HG02588 (cell line): ENCODE results near the gene USP44.
"Not testable (repeated sequence)": the region's sequence is repeated elsewhere in the genome, so short reads cannot be mapped to it uniquely, and the experiment has no call there.

Source experiments
- ATAC-seq: cut with Tn5 transposase; IDR thresholded peaks from one replicate; pipeline ENCODE4 v1.9.1; 2021; ENCODE audit warnings: mild to moderate bottlenecking, moderate library complexity; ENCODE audit not compliant: unreplicated experiment

USP44 gene

DNA sequence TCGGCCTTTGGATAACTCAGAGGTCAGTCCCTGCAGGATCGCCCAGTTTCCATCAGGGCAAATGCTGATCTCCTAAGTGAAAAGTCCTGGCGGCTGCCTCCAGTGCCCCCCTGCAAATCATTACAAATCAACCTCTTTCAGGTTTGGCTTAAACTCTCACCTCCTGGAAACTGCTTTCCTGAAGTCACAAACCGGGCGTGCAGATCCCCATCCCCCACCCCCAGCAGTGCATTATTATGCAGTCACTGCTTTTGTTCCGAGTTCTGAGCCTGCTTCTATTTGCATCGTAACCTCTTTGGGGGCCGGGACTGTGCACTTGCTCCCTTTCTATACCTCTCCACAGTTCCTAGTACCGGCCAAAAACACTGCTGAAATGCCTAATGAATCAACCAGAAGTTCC, at the start of gene USP44:
Gene USP44 (minus strand): TSS at position 172 of the 400 bp plus-strand sequence. CDS start 17,220 bp downstream, outside the sequence.
- no peak for ATAC-seq

GRCh38 chr12:95600567-95600966, 49.3 kb upstream of the USP44 start:
- ATAC-seq: no peak

GRCh38 chr12:95599880-95600279, 48.6 kb upstream of the USP44 start:
- ATAC-seq: no peak

DNA sequence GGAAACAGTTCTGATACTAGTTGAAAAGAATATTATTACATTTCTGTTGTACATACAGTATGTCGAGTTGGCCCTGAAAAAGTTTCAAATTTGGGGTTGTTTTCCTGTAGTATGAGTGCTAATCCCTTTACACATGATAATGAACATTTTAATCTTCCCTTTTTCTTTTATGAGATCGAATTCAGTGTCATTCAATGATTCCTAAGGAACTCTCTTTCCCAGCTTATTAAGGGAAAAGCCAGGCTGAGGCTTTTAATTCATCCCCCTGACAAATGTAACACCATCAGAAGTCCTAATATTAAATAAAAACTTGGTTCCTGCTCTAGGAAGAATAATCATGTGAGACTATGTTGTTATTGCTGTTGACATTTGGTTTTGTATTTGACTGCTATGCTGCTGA, 42.9 kb upstream of the USP44 start:
- ATAC-seq: no peak

DNA sequence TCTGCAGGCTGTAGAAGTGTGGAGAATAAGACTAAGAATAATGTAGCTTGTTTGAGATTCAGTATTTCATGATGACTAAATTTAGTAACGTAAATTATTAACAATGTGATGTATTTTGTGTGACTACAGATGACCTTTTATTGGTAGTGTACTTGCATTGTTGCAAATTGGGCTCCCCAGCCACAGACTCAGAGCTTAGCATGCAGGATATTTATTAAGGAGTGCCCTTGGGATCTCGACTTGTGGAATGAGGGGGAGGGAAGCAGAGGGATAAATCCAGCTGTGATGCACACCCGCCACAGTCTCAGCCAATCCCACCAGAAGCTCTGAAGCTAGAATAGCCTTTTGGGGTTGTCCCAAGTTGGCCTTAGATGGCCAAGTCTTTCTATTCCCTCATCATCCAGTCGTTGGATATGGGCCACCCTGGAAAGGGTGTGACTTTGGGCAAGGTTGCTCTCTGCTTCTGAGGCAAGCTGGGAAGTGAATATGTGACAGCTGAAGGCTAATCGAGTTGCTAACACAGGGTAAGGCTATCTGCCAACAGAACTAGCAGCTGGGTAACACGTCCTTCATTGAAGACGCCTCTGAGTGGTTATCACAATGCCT, 42.1 kb upstream of the USP44 start:
- no peak for ATAC-seq

- ATAC-seq: no peak
Observed at GRCh38 chr12:95591731-95592130, 40.5 kb upstream of the USP44 start.

DNA sequence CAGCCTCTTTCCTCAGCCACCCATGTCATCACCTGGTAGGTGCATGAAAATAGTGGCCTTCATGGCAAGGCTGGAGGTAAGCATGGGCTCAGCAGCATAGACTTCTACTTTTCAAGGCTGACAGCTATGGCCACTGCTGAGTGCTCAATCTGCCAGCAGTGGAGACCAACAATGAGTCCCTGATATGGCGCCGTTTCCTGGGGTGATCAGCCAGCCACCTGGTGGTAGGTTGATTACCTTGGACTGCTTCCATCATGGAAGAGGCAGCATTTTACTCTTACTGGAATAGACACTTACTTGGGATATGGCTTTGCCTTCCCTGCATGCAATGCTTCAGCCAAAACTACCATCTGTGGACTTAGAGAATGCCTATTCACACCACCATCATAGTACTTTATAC, 39.5 kb upstream of the USP44 start:
- no peak for ATAC-seq

GRCh38 chr12:95583933-95584332, 32.7 kb upstream of the USP44 start:
- ATAC-seq: no peak

DNA sequence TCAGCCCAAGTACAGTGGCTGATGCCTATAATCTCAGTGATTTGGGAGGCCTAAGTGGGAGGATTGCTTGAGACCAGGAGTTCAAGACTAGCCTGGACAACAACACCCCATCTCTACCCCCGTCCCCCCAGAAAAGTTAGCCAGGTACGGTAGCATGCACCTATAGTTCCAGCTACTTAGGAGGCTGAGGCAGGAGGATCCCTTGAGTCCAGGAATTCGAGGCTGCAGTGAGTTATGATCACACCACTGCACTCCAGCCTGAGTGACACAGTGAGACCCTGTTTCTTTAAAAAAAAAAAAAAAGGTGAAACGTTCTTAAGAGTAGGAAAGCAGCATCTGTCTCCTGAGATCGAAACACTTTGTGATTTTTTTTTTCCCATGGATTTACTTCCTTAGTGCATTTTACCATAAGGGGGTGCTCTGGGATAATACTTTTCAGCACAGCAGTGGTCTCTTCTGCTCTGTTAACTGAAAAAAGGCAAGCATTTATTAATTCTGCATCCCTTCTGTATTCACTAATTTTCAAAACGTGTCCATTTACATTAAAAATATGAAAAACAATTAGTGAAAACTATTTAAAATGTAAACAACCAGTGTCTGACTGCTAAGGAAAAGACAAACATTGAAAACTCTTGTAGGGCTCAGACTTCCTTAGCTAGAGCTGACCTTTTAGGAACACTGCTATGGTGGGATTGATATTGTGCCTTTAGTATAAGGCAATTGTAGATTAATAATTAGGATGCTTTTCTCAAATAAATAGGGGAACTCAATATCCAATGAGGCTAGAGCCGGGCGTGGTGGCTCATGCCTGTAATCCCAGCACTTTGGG, 31.2 kb upstream of the USP44 start:
- ATAC-seq: no peak

GRCh38 chr12:95577820-95578219, 26.5 kb upstream of the USP44 start:
- ATAC-seq: no peak

DNA sequence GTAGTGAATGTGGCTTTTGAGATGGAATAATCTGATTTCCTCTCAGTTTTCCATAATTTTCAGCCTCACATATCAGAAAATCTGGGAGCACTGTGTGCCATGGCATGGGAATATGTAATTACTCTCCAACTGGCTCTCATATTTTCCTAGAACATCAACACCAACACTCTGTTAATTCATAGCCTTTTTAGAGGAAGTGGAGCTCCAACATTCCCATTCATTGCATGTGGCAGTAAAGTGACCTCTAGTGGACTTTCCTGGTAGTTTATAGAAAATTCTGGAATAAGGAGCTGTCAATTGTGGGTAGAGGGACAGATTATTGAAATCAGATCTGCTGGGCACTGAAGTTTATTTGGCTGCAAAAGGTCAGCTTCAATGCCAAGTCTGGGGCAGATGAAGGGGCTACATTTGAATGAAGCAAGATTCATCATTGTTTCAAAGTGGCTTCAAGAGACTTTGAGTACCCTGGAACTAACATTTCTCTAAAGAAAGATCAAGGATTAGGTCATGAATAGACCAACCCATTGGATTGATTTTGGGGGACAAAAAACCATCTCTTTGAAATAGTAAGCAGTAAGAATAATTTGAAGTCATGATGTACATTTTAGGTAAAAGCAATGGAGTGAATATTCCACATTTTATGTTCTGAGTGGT, 23.6 kb upstream of the USP44 start:
- no peak for ATAC-seq

DNA sequence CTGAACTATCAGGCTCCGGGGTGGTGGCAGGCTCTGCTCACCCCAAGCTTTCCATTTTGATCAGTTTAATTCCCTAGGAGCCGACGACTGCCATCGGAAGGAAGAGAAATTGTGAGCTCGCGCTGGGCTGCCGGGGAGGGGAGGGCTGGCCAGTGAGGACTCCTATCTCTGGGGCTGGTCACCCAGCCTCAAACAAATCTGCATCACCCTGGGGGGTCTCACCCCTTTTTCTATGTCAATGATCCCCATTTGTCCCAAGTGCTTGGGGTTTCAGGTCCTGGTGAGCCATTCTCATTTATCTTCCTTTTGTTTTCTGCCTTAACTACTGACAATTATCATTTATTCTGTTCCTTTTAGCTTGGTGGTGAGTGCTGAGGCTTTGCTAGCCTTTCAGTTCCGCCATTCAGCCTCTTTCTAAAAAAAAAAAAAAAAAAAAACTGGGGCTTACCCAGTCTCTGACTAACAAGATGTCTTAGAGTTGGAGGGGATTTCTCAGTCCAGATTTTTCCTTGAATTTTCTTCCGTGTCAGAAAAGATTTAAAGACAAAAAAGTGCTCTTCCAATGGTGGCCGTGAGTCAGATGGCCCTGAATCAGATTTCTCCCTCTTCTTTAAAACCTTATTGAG, 22.8 kb upstream of the USP44 start:
- ATAC-seq: no peak

GRCh38 chr12:95571369-95571768, 20.1 kb upstream of the USP44 start:
- no peak for ATAC-seq

DNA sequence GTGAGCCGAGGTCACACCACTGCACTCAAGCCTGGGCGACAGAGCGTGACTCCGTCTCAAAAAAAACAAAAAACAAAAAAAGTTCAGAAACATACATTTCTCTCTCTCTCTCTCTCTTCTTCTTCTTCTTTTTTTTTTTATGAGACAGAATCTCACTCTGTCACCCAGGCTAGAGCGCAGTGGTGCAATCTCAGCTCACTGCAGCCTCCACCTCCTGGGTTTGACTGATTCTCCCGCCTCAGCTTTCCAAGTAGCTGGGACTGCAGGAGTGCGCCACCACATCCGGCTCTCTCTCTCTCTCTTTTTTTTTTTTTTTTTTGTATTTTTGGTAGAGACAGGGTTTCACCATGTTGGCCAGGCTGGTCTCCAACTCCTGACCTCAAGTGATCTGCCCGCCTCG, 16.8 kb upstream of the USP44 start:
- not testable (repeated sequence) for ATAC-seq

- no peak for ATAC-seq
Observed at GRCh38 chr12:95557625-95558024, 6.3 kb upstream of the USP44 start.

GRCh38 chr12:95554532-95555071, 3.3 kb upstream of the USP44 start:
- no peak for ATAC-seq

GRCh38 chr12:95553197-95553943, 2.1 kb upstream of the USP44 start:
- ATAC-seq: no peak

DNA sequence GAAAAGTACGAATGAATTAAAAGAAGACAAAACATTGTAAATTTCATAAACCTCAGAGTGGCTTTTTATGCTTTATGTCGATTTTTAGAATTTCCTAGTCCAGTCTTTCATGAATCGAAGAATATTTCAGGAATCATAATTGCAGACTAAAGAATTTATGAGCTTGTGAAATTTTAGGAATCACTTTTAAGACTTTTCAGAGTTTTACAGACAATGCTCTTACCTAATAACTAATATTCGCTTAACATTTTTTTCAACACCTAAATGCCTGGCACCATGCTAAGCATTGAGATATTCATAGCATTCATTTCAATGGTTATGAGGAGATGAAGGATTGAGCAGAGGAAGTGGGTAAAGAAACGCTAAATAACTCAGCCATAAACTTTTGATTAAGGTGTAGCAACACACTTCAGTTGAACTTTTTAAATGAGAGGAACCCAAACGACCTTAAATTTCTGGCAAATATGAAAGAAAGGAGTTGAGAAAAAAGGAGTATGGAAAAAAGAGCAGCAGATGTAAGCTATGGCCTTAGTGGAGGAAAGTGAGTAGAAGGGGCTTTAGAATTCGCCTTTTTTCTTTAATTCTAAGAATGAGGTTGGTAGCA, 739 bp upstream of the USP44 start:
- ATAC-seq: no peak

- no peak for ATAC-seq
Observed at GRCh38 chr12:95549392-95550084, 1.7 kb downstream of the USP44 start.
